Measurements from ENCODE around the gene GRAMD4. TPM values are rescaled to one million over a fixed set of nuclear protein-coding genes. Genes with fewer than 3 reads are reported as not detected.

GRAMD4 gene
- total and polyA plus RNA-seq, 4 experiments from 2014 or later, result 0.73 to 19.6 (median 11.6) TPM

GRCh38 chr22:46712288-46712687 lies 92.1 kb downstream of the GRAMD4 start:
- Mint-ChIP-seq H3K27me3 (no peaks in the 10 kb centered on the region), H3K9me3 (no peaks in the 10 kb centered on the region), H3K27ac (peak overlapping the region in 2 of 7 donors; percentile 0 to 32), H3K4me3 (no peak overlapping the region), H3K4me1 (peaks cover 13 to 28% (median 16%) of the 10 kb centered on the region in 4 donors), H3K36me3 (peaks cover 61 to 78% of the 10 kb centered on the region in 2 donors)
- H3K27ac ChIP-seq (ENCODE audit: low read depth, low read length), result no peak overlapping the region
- peaks cover 68% of the 10 kb centered on the region for H3K36me3 ChIP-seq (ENCODE audit: insufficient read depth, low read length)
- H3K9me3 ChIP-seq (ENCODE audit: control insufficient read depth in 1 of 2, low read length in 2 of 2), result no peaks in the 10 kb centered on the region
- ChIA-PET POLR2A (ENCODE audit: partially characterized antibody) (interaction anchor here (1.7 kb wide), 1 partner anchor 8 kb away, joined by 6 read pairs; no protein-coding TSS in a partner anchor), CTCF (ENCODE audit: partially characterized antibody) (no interaction called here)
- no peak for DNase-seq
- H3K4me3 ChIP-seq (ENCODE audit: low read length in 2 of 2), result no peak overlapping the region
- peaks cover 4% of the 10 kb centered on the region for H3K4me1 ChIP-seq (ENCODE audit: insufficient read depth, low read length)
- intact Hi-C loops (cut with micrococcal nuclease), result no loop called here
- no peaks in the 10 kb centered on the region for H3K27me3 ChIP-seq (ENCODE audit: insufficient read depth, low read length)

- ChIA-PET POLR2A (ENCODE audit: partially characterized antibody) (no interaction called here), CTCF (ENCODE audit: partially characterized antibody) (interaction anchor here (0.9 kb wide), 1 partner anchor 152 kb away, joined by 3 read pairs; no protein-coding TSS in a partner anchor)
- intact Hi-C loops (cut with micrococcal nuclease), result no loop called here
- H3K36me3 Mint-ChIP-seq, result peaks cover 48 to 76% of the 10 kb centered on the region in 2 donors
- H3K4me1 ChIP-seq (ENCODE audit: insufficient read depth, low read length), result peaks cover 4% of the 10 kb centered on the region
- peaks cover 68% of the 10 kb centered on the region for H3K36me3 ChIP-seq (ENCODE audit: insufficient read depth, low read length)
- no peak overlapping the region for H3K27ac ChIP-seq (ENCODE audit: low read depth, low read length)
- no peaks in the 10 kb centered on the region for H3K9me3 Mint-ChIP-seq
- H3K4me3 ChIP-seq (ENCODE audit: low read length in 2 of 2), result no peak overlapping the region
- no peak for DNase-seq
- H3K27me3 Mint-ChIP-seq, result no peaks in the 10 kb centered on the region
- H3K9me3 ChIP-seq (ENCODE audit: control insufficient read depth in 1 of 2, low read length in 2 of 2), result no peaks in the 10 kb centered on the region
- peaks cover 13 to 28% (median 19%) of the 10 kb centered on the region in 4 donors for H3K4me1 Mint-ChIP-seq
- no peaks in the 10 kb centered on the region for H3K27me3 ChIP-seq (ENCODE audit: insufficient read depth, low read length)
- H3K27ac Mint-ChIP-seq, result peak overlapping the region in 4 of 7 donors; percentile 37 to 80 (median 53)
- H3K4me3 Mint-ChIP-seq, result no peak overlapping the region
Measured at GRCh38 chr22:46714550-46714949, 94.4 kb downstream of the GRAMD4 start.

GRCh38 chr22:46719921-46720320 lies 99.7 kb downstream of the GRAMD4 start:
- peaks cover 0 to 1% (median 0%) of the 10 kb centered on the region in 8 donors for H3K9me3 Mint-ChIP-seq
- Histone ChIP-seq H3K9me3 (ENCODE audit: control insufficient read depth in 1 of 2, low read length in 2 of 2) (no peaks in the 10 kb centered on the region), H3K27me3 (ENCODE audit: insufficient read depth, low read length) (no peaks in the 10 kb centered on the region), H3K36me3 (ENCODE audit: insufficient read depth, low read length) (peaks cover 51% of the 10 kb centered on the region), H3K4me1 (ENCODE audit: insufficient read depth, low read length) (peaks cover 3% of the 10 kb centered on the region), H3K27ac (ENCODE audit: low read depth, low read length) (no peak overlapping the region), H3K4me3 (ENCODE audit: low read length in 2 of 2) (no peak overlapping the region)
- H3K4me3 Mint-ChIP-seq, result no peak overlapping the region
- no peak for DNase-seq
- peak overlapping the region in 3 of 7 donors; percentile 19 to 47 (median 41) for H3K27ac Mint-ChIP-seq
- peaks cover 31 to 74% of the 10 kb centered on the region in 2 donors for H3K36me3 Mint-ChIP-seq
- peaks cover 15 to 34% (median 23%) of the 10 kb centered on the region in 4 donors for H3K4me1 Mint-ChIP-seq
- intact Hi-C loops (cut with micrococcal nuclease), result no loop called here
- ChIA-PET CTCF (ENCODE audit: partially characterized antibody) (no interaction called here), POLR2A (ENCODE audit: partially characterized antibody) (interaction anchor here (1.7 to 2.5 kb wide), 2 partner anchors 8 to 15 kb away, joined by 6 to 9 read pairs; no protein-coding TSS in a partner anchor)
- no peaks in the 10 kb centered on the region for H3K27me3 Mint-ChIP-seq

GRCh38 chr22:46721501-46722085 lies 101.4 kb downstream of the GRAMD4 start:
- peaks cover 57% of the 10 kb centered on the region for H3K36me3 ChIP-seq (ENCODE audit: insufficient read depth, low read length)
- no peaks in the 10 kb centered on the region for H3K4me1 ChIP-seq (ENCODE audit: insufficient read depth, low read length)
- peak overlapping the region in 6 of 7 donors; percentile 32 to 83 (median 42) for H3K27ac Mint-ChIP-seq
- no peaks in the 10 kb centered on the region for H3K27me3 Mint-ChIP-seq
- ChIA-PET CTCF (ENCODE audit: partially characterized antibody) (interaction anchor here (1.1 to 1.4 kb wide), 2 partner anchors 77 to 159 kb away, joined by 3 read pairs; no protein-coding TSS in a partner anchor), POLR2A (ENCODE audit: partially characterized antibody) (interaction anchor here (1.2 to 2.5 kb wide), 4 partner anchors 10 to 41 kb away, joined by 4 to 9 read pairs (median 8); partner anchors contain the start of gene TBC1D22A)
- H3K4me3 ChIP-seq (ENCODE audit: low read length in 2 of 2), result no peak overlapping the region
- H3K9me3 Mint-ChIP-seq, result peaks cover 0 to 1% (median 0%) of the 10 kb centered on the region in 8 donors
- H3K27ac ChIP-seq (ENCODE audit: low read depth, low read length), result no peak overlapping the region
- H3K36me3 Mint-ChIP-seq, result peaks cover 27 to 78% of the 10 kb centered on the region in 2 donors
- H3K4me1 Mint-ChIP-seq, result peaks cover 12 to 37% (median 21%) of the 10 kb centered on the region in 4 donors
- H3K27me3 ChIP-seq (ENCODE audit: insufficient read depth, low read length), result no peaks in the 10 kb centered on the region
- no peaks in the 10 kb centered on the region for H3K9me3 ChIP-seq (ENCODE audit: control insufficient read depth in 1 of 2, low read length in 2 of 2)
- no peak overlapping the region for H3K4me3 Mint-ChIP-seq
- intact Hi-C loops (cut with micrococcal nuclease), result no loop called here
- DNase-seq, result no peak

GRCh38 chr22:46723882-46724281 lies 103.7 kb downstream of the GRAMD4 start:
- Mint-ChIP-seq H3K4me3 (no peak overlapping the region), H3K27me3 (no peaks in the 10 kb centered on the region), H3K4me1 (peaks cover 13 to 56% (median 32%) of the 10 kb centered on the region in 4 donors), H3K9me3 (peaks cover 0 to 1% (median 0%) of the 10 kb centered on the region in 8 donors), H3K27ac (peak overlapping the region in 4 of 7 donors; percentile 46 to 90 (median 78)), H3K36me3 (peaks cover 17 to 75% of the 10 kb centered on the region in 2 donors)
- intact Hi-C loops (cut with micrococcal nuclease), result no loop called here
- Histone ChIP-seq H3K27me3 (ENCODE audit: insufficient read depth, low read length) (no peaks in the 10 kb centered on the region), H3K36me3 (ENCODE audit: insufficient read depth, low read length) (peaks cover 51% of the 10 kb centered on the region), H3K9me3 (ENCODE audit: control insufficient read depth in 1 of 2, low read length in 2 of 2) (no peaks in the 10 kb centered on the region), H3K4me3 (ENCODE audit: low read length in 2 of 2) (no peak overlapping the region), H3K27ac (ENCODE audit: low read depth, low read length) (no peak overlapping the region), H3K4me1 (ENCODE audit: insufficient read depth, low read length) (peaks cover 16% of the 10 kb centered on the region)
- POLR2A ChIA-PET (ENCODE audit: partially characterized antibody), result interaction anchor here (0.8 kb wide), 1 partner anchor 12 kb away, joined by 3 read pairs; no protein-coding TSS in a partner anchor
- CTCF ChIA-PET (ENCODE audit: partially characterized antibody), result no interaction called here
- DNase-seq, result no peak

GRCh38 chr22:46725096-46725495 lies 104.9 kb downstream of the GRAMD4 start:
- H3K27ac Mint-ChIP-seq, result peak overlapping the region in 1 of 7 donors; percentile 43
- no peak for DNase-seq

More at GRCh38 chr22:46725096-46725495, 104.9 kb downstream of the GRAMD4 start:
- H3K36me3 Mint-ChIP-seq, result peaks cover 15 to 68% of the 10 kb centered on the region in 2 donors
- no peaks in the 10 kb centered on the region for H3K27me3 Mint-ChIP-seq
- intact Hi-C loops (cut with micrococcal nuclease), result no loop called here
- H3K4me1 Mint-ChIP-seq, result peaks cover 16 to 65% (median 38%) of the 10 kb centered on the region in 4 donors
- peaks cover 24% of the 10 kb centered on the region for H3K4me1 ChIP-seq (ENCODE audit: insufficient read depth, low read length)
- H3K4me3 ChIP-seq (ENCODE audit: low read length in 2 of 2), result no peak overlapping the region
- H3K9me3 Mint-ChIP-seq, result peaks cover 0 to 1% (median 0%) of the 10 kb centered on the region in 8 donors
- H3K4me3 Mint-ChIP-seq, result no peak overlapping the region
- ChIA-PET POLR2A (ENCODE audit: partially characterized antibody) (interaction anchor here (1.2 kb wide), 1 partner anchor 43 kb away, joined by 3 read pairs; no protein-coding TSS in a partner anchor), CTCF (ENCODE audit: partially characterized antibody) (no interaction called here)
- no peaks in the 10 kb centered on the region for H3K9me3 ChIP-seq (ENCODE audit: control insufficient read depth in 1 of 2, low read length in 2 of 2)
- no peaks in the 10 kb centered on the region for H3K27me3 ChIP-seq (ENCODE audit: insufficient read depth, low read length)
- peaks cover 40% of the 10 kb centered on the region for H3K36me3 ChIP-seq (ENCODE audit: insufficient read depth, low read length)
- no peak overlapping the region for H3K27ac ChIP-seq (ENCODE audit: low read depth, low read length)

All from CD4-positive, alpha-beta memory T cell (primary cell).